ELF-1 (cell line): Measurements from ENCODE around the gene SLC28A3.

Experiments used
- DNase-seq: peaks from one replicate; pipeline ENCODE4 v3.0.0-alpha.2; 2016; ENCODE audit warnings: low read depth, low spot score

SLC28A3 gene

GRCh38 chr9:84251921-84252320, 88.6 kb downstream of the SLC28A3 start:
- DNase-seq, result no peak

- no peak for DNase-seq
Observed at GRCh38 chr9:84241817-84242373, 98.7 kb downstream of the SLC28A3 start.

GRCh38 chr9:84239343-84239742, 101.2 kb downstream of the SLC28A3 start:
- DNase-seq, result no peak

GRCh38 chr9:84238652-84239051, 101.9 kb downstream of the SLC28A3 start:
- no peak for DNase-seq

- no peak for DNase-seq
Observed at GRCh38 chr9:84235511-84235910, 105.0 kb downstream of the SLC28A3 start.

- peak; percentile 31 for DNase-seq
Observed at GRCh38 chr9:84230355-84231145, 110.0 kb downstream of the SLC28A3 start.

- no peak for DNase-seq
Observed at GRCh38 chr9:84229191-84229590, 111.4 kb downstream of the SLC28A3 start.

GRCh38 chr9:84228130-84228720, 112.3 kb downstream of the SLC28A3 start:
- DNase-seq, result peak; percentile 56

- no peak for DNase-seq
Observed at GRCh38 chr9:84226126-84226525, 114.4 kb downstream of the SLC28A3 start.
